Left lung (tissue), 10 donors: ENCODE measurements around the gene EXOC7. TPM values are rescaled to one million over a fixed set of nuclear protein-coding genes. Genes with fewer than 3 reads are reported as not detected.

ENCODE experiments used
- ATAC-seq: fragments of 200-7000 bp; cut with Tn5 transposase; one replicate; pipeline ENCODE4 v1.9.1; 2020; ENCODE audit warnings: moderate library complexity
- DNase-seq, 4 donors: peaks; one replicate each; pipeline ENCODE4 v3.0.0-alpha.2; 2013 to 2020
- H3K27ac ChIP-seq, 2 donors: fragments of 200-600 bp; sonication (generic) in 1 of 2; one replicate each; pipeline versions ENCODE4 v1.5.0 to v1.8.0; 2020 to 2021
- H3K27me3 ChIP-seq, 2 donors: fragments of 200-600 bp; sonication (generic) in 1 of 2; one replicate each; pipeline versions ENCODE4 v1.5.0 to v1.8.0; 2020 to 2021
- H3K36me3 ChIP-seq, 2 donors: fragments of 200-600 bp; sonication (generic) in 1 of 2; one replicate each; pipeline versions ENCODE4 v1.5.0 to v1.8.0; 2020 to 2021
- H3K4me1 ChIP-seq, 2 donors: fragments of 200-600 bp; one replicate each; pipeline ENCODE4 v1.8.0; 2021
- H3K4me3 ChIP-seq, 2 donors: fragments of 200-600 bp; sonication (generic) in 1 of 2; one replicate each; pipeline versions ENCODE4 v1.5.0 to v1.8.0; 2020 to 2021; ENCODE audit warnings: mild to moderate bottlenecking in 1 of 2
- H3K9me3 ChIP-seq, 2 donors: fragments of 200-600 bp; sonication (generic) in 1 of 2; one replicate each; pipeline versions ENCODE4 v1.5.0 to v1.8.0; 2020 to 2021
- CTCF ChIP-seq, 2 donors: fragments of 200-600 bp; sonication (generic) in 1 of 2; IDR thresholded peaks; one replicate each; pipeline versions ENCODE4 v1.5.0 to v1.8.0; 2021; ENCODE audit warnings: antibody characterized with exemption in 2 of 2
- intact Hi-C, 2 donors: fragments of 100-400 bp; cut with DNase I; formaldehyde crosslinking; loops; one replicate each; pipeline versions ENCODE4 v1.11.2 to v1.14.2; 2022
- polyA plus RNA-seq, 6 donors: library from polyadenylated mRNA; unstranded; fragments of 120-200 nt; gene quantifications; one replicate each; pipeline ENCODE4 v1.2.1, GENCODE V29; 2013; ENCODE audit not compliant: insufficient read length in 6 of 6
- total RNA-seq, 2 donors: library from RNA; stranded (reverse); fragmentation: NEBNext Ultra II Directional; extraction: Animal tissue kit (Norgen Biotek cat#: 25700); gene quantifications; one replicate each; pipeline ENCODE4 v1.2.1, GENCODE V29; 2021
- donor health status: DM: no; HTN: yes; CAD: no.
- donor health status: DM: no; HTN: no; CAD: no.

Gene EXOC7
- total and polyA plus RNA-seq, 8 donors, result 114 to 178 (median 162) TPM

GRCh38 chr17:76141212-76142038, 37.8 kb upstream of the EXOC7 start, which contains the start of gene FOXJ1:
Gene FOXJ1, minus strand, starts transcription at chr17:76141245. Its CDS starts 850 bp downstream, at chr17:76140395.
- peaks cover 25 to 58% of the 10 kb centered on the region in 2 donors for H3K27me3 ChIP-seq
- no peaks in the 10 kb centered on the region for H3K36me3 ChIP-seq
- H3K9me3 ChIP-seq, result no peaks in the 10 kb centered on the region
- peaks cover 13 to 55% of the 10 kb centered on the region in 2 donors for H3K4me1 ChIP-seq
- intact Hi-C loops, result no loop called here
- DNase-seq (peak; percentile 86 to 96 (median 92)), ATAC-seq (peak; percentile 78)
- peak within 1 kb of the TSS; percentile 37 to 43 for H3K4me3 ChIP-seq
- no peak within 1 kb of the TSS for H3K27ac ChIP-seq
- no peak for TF ChIP-seq CTCF (IDR thresholded peaks at IDR 0.05)

DNA sequence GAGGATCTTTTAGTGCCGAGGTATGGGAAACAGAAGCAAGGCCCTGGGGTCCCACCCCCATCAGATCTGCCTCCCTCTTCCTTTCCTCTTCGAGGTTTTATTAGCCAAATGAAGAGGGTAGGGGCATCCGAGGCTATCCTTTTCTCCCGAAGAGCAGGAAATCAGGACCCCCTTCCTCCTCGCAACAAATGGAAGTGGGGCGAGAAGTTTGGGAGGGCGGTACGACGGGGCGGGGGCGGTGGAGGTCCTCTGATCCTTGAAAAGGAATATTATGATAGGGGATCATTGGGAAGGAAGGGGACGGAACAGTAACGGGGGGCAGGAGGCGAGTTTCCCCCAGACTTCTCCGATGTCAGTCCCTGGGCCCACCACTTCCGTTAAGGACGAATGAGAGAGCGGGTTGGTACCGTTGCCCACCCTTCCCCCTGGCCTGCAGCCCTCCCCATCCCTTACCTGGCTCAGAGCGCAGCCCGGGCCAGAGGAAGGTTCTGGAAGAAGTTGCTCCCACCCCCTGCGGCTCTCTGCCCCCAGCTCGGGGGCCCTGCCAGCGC, 37.1 kb upstream of the EXOC7 start:
- no peak for DNase-seq
- Histone ChIP-seq H3K27ac (no peak overlapping the region), H3K9me3 (no peaks in the 10 kb centered on the region), H3K4me1 (peaks cover 13 to 48% of the 10 kb centered on the region in 2 donors), H3K36me3 (no peaks in the 10 kb centered on the region), H3K27me3 (peaks cover 25 to 58% of the 10 kb centered on the region in 2 donors), H3K4me3 (peak overlapping the region; percentile 37 to 43)
- no peak for TF ChIP-seq CTCF (IDR thresholded peaks at IDR 0.05)
- ATAC-seq, result no peak
- intact Hi-C loops, result no loop called here

GRCh38 chr17:76139801-76140660, 36.4 kb upstream of the EXOC7 start:
- peaks cover 13 to 41% of the 10 kb centered on the region in 2 donors for H3K4me1 ChIP-seq
- peak; percentile 71 for ATAC-seq
- TF ChIP-seq CTCF (IDR thresholded peaks at IDR 0.05), result no peak
- peaks cover 25 to 62% of the 10 kb centered on the region in 2 donors for H3K27me3 ChIP-seq
- peak in 3 of 4 donors; percentile 70 to 82 (median 81) for DNase-seq
- H3K36me3 ChIP-seq, result no peaks in the 10 kb centered on the region
- H3K4me3 ChIP-seq, result peak overlapping the region; percentile 10 to 23
- H3K27ac ChIP-seq, result peak overlapping the region in 1 of 2 donors; percentile 39
- intact Hi-C loops, result no loop called here
- H3K9me3 ChIP-seq, result no peaks in the 10 kb centered on the region

DNA sequence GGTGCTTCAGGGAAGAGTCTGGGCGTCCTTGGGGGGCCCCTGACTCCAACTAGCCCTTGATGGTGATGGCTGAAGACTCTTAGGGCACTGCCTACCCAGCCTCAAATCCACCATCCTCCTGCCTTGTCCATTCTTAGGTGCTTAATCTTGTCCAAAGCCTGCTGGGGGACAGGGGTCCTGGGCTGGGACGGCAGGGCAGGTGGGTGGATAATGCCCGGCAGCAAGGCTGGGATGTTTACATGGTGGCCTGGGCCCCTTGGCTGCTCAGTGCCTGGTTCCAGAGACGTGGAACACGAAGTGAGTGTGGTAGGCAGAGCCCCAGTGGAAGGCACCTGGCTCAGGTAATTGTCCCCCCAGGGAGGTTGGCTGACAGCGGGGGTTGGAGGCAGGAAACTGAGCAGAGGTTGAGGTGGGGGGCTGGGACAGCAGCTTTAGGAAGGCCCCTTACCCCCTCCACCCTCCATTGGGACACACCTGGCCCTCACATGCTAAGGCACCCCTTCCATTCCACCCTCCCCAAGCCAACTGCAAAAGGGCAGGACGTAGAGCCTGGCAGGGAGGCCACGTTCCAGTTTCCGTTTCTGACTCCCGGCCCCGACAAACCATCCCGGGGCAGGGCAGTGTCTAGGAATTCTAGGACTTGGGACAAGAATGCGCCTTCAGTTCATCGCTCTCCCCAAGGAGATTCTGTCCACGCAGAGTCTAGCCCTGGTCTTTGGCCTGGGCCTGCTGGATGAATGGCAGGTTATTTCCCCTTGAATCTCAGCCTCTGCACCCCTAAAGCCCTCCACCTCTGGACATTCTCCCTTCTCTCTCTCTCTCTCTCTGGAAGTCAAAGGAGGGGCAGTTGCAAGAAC, 35.5 kb upstream of the EXOC7 start:
- TF ChIP-seq CTCF (IDR thresholded peaks at IDR 0.05), result no peak
- H3K27ac ChIP-seq, result peak overlapping the region in 1 of 2 donors; percentile 39
- peak; percentile 2 for ATAC-seq
- peak overlapping the region; percentile 10 to 23 for H3K4me3 ChIP-seq
- H3K27me3 ChIP-seq, result peaks cover 25 to 71% of the 10 kb centered on the region in 2 donors
- peak in 1 of 4 donors; percentile 57 for DNase-seq
- intact Hi-C loops, result no loop called here
- H3K4me1 ChIP-seq, result peaks cover 13 to 34% of the 10 kb centered on the region in 2 donors
- H3K36me3 ChIP-seq, result no peaks in the 10 kb centered on the region
- H3K9me3 ChIP-seq, result no peaks in the 10 kb centered on the region
